Activated CD4-positive, alpha-beta memory T cell treated with anti-CD3 and anti-CD28 coated beads, Interleukin-2, amount 10 ng/mL, durations not matched to agents 7 days and 5 days (primary cell): Measurements from ENCODE around the gene RNASEH2B. TPM values are rescaled to one million over a fixed set of nuclear protein-coding genes. Genes with fewer than 3 reads are reported as not detected.
A peak's percentile ranks its signal among the peaks of the same experiment; 100 is the strongest.

Experiments used
- CTCF ChIA-PET: fragments of 350-600 bp; sonication (Branson Sonifier 250); formaldehyde crosslinking; loops from one replicate; lab custom pipeline; 2021; ENCODE audit warnings: antibody characterized with exemption, inconsistent platforms; lab: Charles Lee
- POLR2A ChIA-PET: fragments of 350-600 bp; sonication (Branson Sonifier 250); formaldehyde crosslinking; loops from one replicate; lab custom pipeline; 2021; ENCODE audit warnings: antibody characterized with exemption; lab: Charles Lee
- DNase-seq: peaks from one replicate; pipeline ENCODE4 v3.0.0-alpha.2; 2020
- H3K27ac Mint-ChIP-seq: one replicate; pipeline ENCODE4 v1.8.0; 2021; ENCODE audit warnings: mild to moderate bottlenecking, mixed read lengths
- H3K27me3 Mint-ChIP-seq: one replicate; pipeline ENCODE4 v1.8.0; 2021; ENCODE audit warnings: mixed read lengths
- H3K36me3 Mint-ChIP-seq: one replicate; pipeline ENCODE4 v1.8.0; 2021; ENCODE audit warnings: low read depth, mixed read lengths
- H3K4me1 Mint-ChIP-seq: one replicate; pipeline ENCODE4 v1.8.0; 2021; ENCODE audit warnings: mixed read lengths
- H3K4me3 Mint-ChIP-seq: one replicate; pipeline ENCODE4 v1.8.0; 2021; ENCODE audit warnings: mild to moderate bottlenecking, mixed read lengths
- H3K9me3 Mint-ChIP-seq: one replicate; pipeline ENCODE4 v1.8.0; 2021; ENCODE audit warnings: mixed read lengths
- total RNA-seq, 2 experiments: library from RNA; stranded (reverse); gene quantifications; one replicate each; pipeline ENCODE4 v1.2.3, GENCODE V29; 2021

Gene RNASEH2B
- total RNA-seq = 10 to 100 TPM; 87.4 to 90.5 TPM

- peaks cover 39% of the 10 kb centered on the region for H3K4me1 Mint-ChIP-seq
- H3K9me3 Mint-ChIP-seq = no peaks in the 10 kb centered on the region
- CTCF ChIA-PET = interaction anchor here (0.7 to 9.1 kb wide), 8 partner anchors 12 to 974 kb away, joined by 3 to 131 read pairs (median 7); partner anchors contain the start of genes SPRYD7 and TRIM13
- POLR2A ChIA-PET = interaction anchor here (0.6 to 7.6 kb wide), 19 partner anchors 8 to 1466 kb away, joined by 3 to 247 read pairs (median 4); partner anchors contain the start of genes CAB39L, SETDB2 and TRIM13
- peaks cover 9% of the 10 kb centered on the region for H3K36me3 Mint-ChIP-seq
- H3K4me3 Mint-ChIP-seq = peak within 1 kb of the TSS; percentile 88
- no peaks in the 10 kb centered on the region for H3K27me3 Mint-ChIP-seq
- peak within 1 kb of the TSS; percentile 89 for H3K27ac Mint-ChIP-seq
- peak; percentile 77 for DNase-seq
Measured at GRCh38 chr13:50909605-50910484, at the start of gene RNASEH2B. Gene RNASEH2B (plus strand): TSS chr13:50909791. CDS start chr13:50910077, 286 bp downstream.

- ChIA-PET CTCF (interaction anchor here (1.0 to 1.4 kb wide), 2 partner anchors 47 to 205 kb away, joined by 4 read pairs; no protein-coding TSS in a partner anchor), POLR2A (no interaction called here)
- Mint-ChIP-seq H3K27me3 (peaks cover 20% of the 10 kb centered on the region), H3K36me3 (peaks cover 6% of the 10 kb centered on the region), H3K4me3 (no peak overlapping the region), H3K9me3 (peaks cover 3% of the 10 kb centered on the region), H3K27ac (no peak overlapping the region), H3K4me1 (no peaks in the 10 kb centered on the region)
- no peak for DNase-seq
Measured at GRCh38 chr13:50864492-50864891, 45.1 kb upstream of the RNASEH2B start.

GRCh38 chr13:50866817-50867636 is 42.6 kb upstream of the RNASEH2B start:
- peaks cover 15% of the 10 kb centered on the region for H3K27me3 Mint-ChIP-seq
- CTCF ChIA-PET = interaction anchor here (1.1 to 1.9 kb wide), 2 partner anchors 45 to 419 kb away, joined by 3 to 6 read pairs; no protein-coding TSS in a partner anchor
- POLR2A ChIA-PET = no interaction called here
- no peak overlapping the region for H3K27ac Mint-ChIP-seq
- no peaks in the 10 kb centered on the region for H3K9me3 Mint-ChIP-seq
- no peak overlapping the region for H3K4me3 Mint-ChIP-seq
- no peaks in the 10 kb centered on the region for H3K36me3 Mint-ChIP-seq
- no peaks in the 10 kb centered on the region for H3K4me1 Mint-ChIP-seq
- DNase-seq = no peak

GRCh38 chr13:50867637-50867945 is 42.0 kb upstream of the RNASEH2B start:
- H3K36me3 Mint-ChIP-seq = no peaks in the 10 kb centered on the region
- CTCF ChIA-PET = interaction anchor here (1.1 kb wide), 1 partner anchor 419 kb away, joined by 3 read pairs; no protein-coding TSS in a partner anchor
- POLR2A ChIA-PET = no interaction called here
- DNase-seq = no peak
- H3K4me1 Mint-ChIP-seq = no peaks in the 10 kb centered on the region
- no peak overlapping the region for H3K27ac Mint-ChIP-seq
- no peaks in the 10 kb centered on the region for H3K9me3 Mint-ChIP-seq
- H3K4me3 Mint-ChIP-seq = no peak overlapping the region
- H3K27me3 Mint-ChIP-seq = peaks cover 15% of the 10 kb centered on the region

GRCh38 chr13:50871405-50871804 is 38.2 kb upstream of the RNASEH2B start:
- Mint-ChIP-seq H3K27me3 (peaks cover 12% of the 10 kb centered on the region), H3K27ac (no peak overlapping the region), H3K9me3 (no peaks in the 10 kb centered on the region), H3K4me1 (peaks cover 1% of the 10 kb centered on the region), H3K4me3 (no peak overlapping the region), H3K36me3 (no peaks in the 10 kb centered on the region)
- CTCF ChIA-PET = no interaction called here
- DNase-seq = no peak
- POLR2A ChIA-PET = no interaction called here

- Mint-ChIP-seq H3K27me3 (peaks cover 3% of the 10 kb centered on the region), H3K36me3 (no peaks in the 10 kb centered on the region), H3K9me3 (no peaks in the 10 kb centered on the region), H3K4me3 (no peak overlapping the region), H3K4me1 (peaks cover 1% of the 10 kb centered on the region), H3K27ac (no peak overlapping the region)
- POLR2A ChIA-PET = no interaction called here
- CTCF ChIA-PET = interaction anchor here (0.6 kb wide), 1 partner anchor 1146 kb away, joined by 3 read pairs; no protein-coding TSS in a partner anchor
- no peak for DNase-seq
Measured at GRCh38 chr13:50873467-50873866, 36.1 kb upstream of the RNASEH2B start.

GRCh38 chr13:50873991-50874390 is 35.6 kb upstream of the RNASEH2B start:
- Mint-ChIP-seq H3K9me3 (no peaks in the 10 kb centered on the region), H3K27me3 (peaks cover 3% of the 10 kb centered on the region), H3K4me1 (peaks cover 1% of the 10 kb centered on the region), H3K27ac (no peak overlapping the region), H3K36me3 (no peaks in the 10 kb centered on the region), H3K4me3 (no peak overlapping the region)
- DNase-seq = no peak
- ChIA-PET CTCF (no interaction called here), POLR2A (no interaction called here)

- CTCF ChIA-PET = no interaction called here
- Mint-ChIP-seq H3K4me3 (no peak overlapping the region), H3K4me1 (no peaks in the 10 kb centered on the region), H3K36me3 (no peaks in the 10 kb centered on the region), H3K9me3 (peaks cover 3% of the 10 kb centered on the region), H3K27me3 (peaks cover 8% of the 10 kb centered on the region), H3K27ac (no peak overlapping the region)
- POLR2A ChIA-PET = interaction anchor here (1.3 kb wide), 1 partner anchor 15 kb away, joined by 4 read pairs; no protein-coding TSS in a partner anchor
- no peak for DNase-seq
Measured at GRCh38 chr13:50882816-50883435, 26.7 kb upstream of the RNASEH2B start.

- Mint-ChIP-seq H3K9me3 (peaks cover 3% of the 10 kb centered on the region), H3K4me3 (no peak overlapping the region), H3K27me3 (peaks cover 8% of the 10 kb centered on the region), H3K36me3 (no peaks in the 10 kb centered on the region), H3K4me1 (no peaks in the 10 kb centered on the region), H3K27ac (no peak overlapping the region)
- POLR2A ChIA-PET = interaction anchor here (1.3 kb wide), 1 partner anchor 14 kb away, joined by 4 read pairs; no protein-coding TSS in a partner anchor
- CTCF ChIA-PET = no interaction called here
- DNase-seq = no peak
Measured at GRCh38 chr13:50883728-50884127, 25.9 kb upstream of the RNASEH2B start.

- no peaks in the 10 kb centered on the region for H3K36me3 Mint-ChIP-seq
- ChIA-PET CTCF (no interaction called here), POLR2A (interaction anchor here (1.3 kb wide), 1 partner anchor 14 kb away, joined by 4 read pairs; no protein-coding TSS in a partner anchor)
- no peaks in the 10 kb centered on the region for H3K4me1 Mint-ChIP-seq
- H3K9me3 Mint-ChIP-seq = peaks cover 3% of the 10 kb centered on the region
- peaks cover 8% of the 10 kb centered on the region for H3K27me3 Mint-ChIP-seq
- no peak overlapping the region for H3K27ac Mint-ChIP-seq
- no peak for DNase-seq
- no peak overlapping the region for H3K4me3 Mint-ChIP-seq
Measured at GRCh38 chr13:50884265-50884664, 25.3 kb upstream of the RNASEH2B start.

GRCh38 chr13:50887151-50887550 is 22.4 kb upstream of the RNASEH2B start:
- ChIA-PET CTCF (no interaction called here), POLR2A (no interaction called here)
- Mint-ChIP-seq H3K9me3 (peaks cover 4% of the 10 kb centered on the region), H3K4me3 (no peak overlapping the region), H3K4me1 (peaks cover 16% of the 10 kb centered on the region), H3K36me3 (no peaks in the 10 kb centered on the region), H3K27me3 (peaks cover 8% of the 10 kb centered on the region), H3K27ac (no peak overlapping the region)
- no peak for DNase-seq

- peaks cover 8% of the 10 kb centered on the region for H3K27me3 Mint-ChIP-seq
- H3K4me3 Mint-ChIP-seq = no peak overlapping the region
- ChIA-PET POLR2A (interaction anchor here (1.7 kb wide), 1 partner anchor 23 kb away, joined by 10 read pairs; no protein-coding TSS in a partner anchor), CTCF (no interaction called here)
- H3K9me3 Mint-ChIP-seq = peaks cover 4% of the 10 kb centered on the region
- no peaks in the 10 kb centered on the region for H3K36me3 Mint-ChIP-seq
- no peak for DNase-seq
- H3K27ac Mint-ChIP-seq = no peak overlapping the region
- peaks cover 26% of the 10 kb centered on the region for H3K4me1 Mint-ChIP-seq
Measured at GRCh38 chr13:50888362-50888761, 21.2 kb upstream of the RNASEH2B start.
